NK-92 (cell line): ENCODE measurements around the gene METTL17.
"Not testable (repeated sequence)": the region's sequence is repeated elsewhere in the genome, so short reads cannot be mapped to it uniquely, and the experiment has no call there.

Source experiments
- DNase-seq: peaks from one replicate; lab custom pipeline; 2025; ENCODE audit not compliant: unreplicated experiment; lab: John Stamatoyannopoulos, UW

The METTL17 gene

DNA sequence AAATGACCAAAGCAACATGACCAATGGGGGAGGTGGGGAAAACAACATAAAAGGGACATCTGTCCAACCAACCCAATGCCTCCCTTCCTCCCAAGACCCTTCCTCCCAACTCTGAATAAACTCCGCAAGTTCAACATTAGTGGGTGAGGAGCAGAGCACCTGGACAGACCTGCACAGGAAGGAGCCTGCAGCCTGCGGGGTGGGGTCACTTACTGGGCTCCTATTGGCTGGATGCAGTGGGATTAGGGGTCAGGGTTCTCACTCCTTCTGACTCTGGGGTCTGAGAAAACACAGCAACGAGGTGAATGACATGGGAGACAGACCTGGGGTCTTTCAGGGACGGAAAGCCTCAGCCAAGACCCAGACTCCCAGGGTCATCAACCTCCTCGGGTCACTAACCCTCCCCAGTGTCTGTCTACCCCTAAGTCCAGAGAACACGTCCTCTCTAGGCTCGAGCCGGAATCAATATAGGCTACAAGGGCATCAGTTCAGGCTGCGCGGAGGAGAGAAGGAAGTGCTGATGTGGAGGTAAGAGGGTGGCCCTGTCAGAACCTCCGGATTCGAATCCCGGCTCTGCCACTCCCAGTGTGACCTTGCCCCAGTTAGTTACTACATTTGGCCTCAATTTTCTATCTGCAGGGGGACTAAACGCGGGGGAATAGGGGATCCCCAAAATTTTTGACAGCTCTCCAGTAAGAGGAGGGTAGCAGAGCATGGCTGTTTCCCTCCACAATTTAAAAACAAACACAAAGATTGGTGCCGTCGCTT, 34.2 kb downstream of the METTL17 start:
- no peak for DNase-seq

DNA sequence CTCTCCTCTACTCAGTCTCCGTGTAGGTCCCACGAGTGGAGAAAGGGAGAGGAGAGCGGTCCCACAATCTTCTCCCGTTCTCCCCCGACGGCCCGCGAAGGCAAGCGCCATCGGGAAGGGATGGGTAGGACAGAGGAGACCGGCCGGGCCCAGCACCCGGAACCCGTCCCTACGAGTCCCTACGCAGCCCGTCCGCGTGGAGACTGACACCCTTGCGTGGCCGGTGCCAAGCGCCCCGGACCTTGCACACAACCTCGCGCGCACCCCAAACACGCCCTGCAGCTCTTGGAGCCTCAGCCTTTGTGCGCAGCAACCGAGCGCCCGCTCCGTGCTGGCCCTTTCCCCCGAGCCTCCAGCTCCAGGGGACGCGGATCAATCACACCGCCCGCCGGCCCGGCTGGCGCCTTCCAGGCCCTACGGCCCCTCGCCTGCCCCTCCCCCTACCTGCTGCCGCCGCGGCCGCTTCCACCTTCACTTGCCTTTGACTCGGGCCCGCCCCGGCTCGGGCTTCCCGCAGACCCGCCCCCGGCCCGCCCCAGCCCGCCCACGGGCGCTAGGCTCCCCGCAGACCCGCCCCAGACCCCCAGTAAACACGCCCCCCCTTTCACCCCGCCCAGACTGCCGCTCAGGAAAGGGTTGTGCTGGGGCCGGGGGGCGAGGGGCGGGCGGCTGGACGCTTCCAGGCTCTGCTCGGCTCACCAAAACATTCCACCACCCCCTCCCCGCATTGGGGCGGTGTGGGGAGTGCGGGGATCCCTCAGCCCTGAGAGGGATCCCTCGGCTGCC, 35.0 kb downstream of the METTL17 start, which contains the start of gene NDRG2:
Gene NDRG2 (minus strand): TSS at position 477 of the 786 bp plus-strand sequence. CDS start 1,746 bp downstream, outside the sequence.
- no peak for DNase-seq

DNA sequence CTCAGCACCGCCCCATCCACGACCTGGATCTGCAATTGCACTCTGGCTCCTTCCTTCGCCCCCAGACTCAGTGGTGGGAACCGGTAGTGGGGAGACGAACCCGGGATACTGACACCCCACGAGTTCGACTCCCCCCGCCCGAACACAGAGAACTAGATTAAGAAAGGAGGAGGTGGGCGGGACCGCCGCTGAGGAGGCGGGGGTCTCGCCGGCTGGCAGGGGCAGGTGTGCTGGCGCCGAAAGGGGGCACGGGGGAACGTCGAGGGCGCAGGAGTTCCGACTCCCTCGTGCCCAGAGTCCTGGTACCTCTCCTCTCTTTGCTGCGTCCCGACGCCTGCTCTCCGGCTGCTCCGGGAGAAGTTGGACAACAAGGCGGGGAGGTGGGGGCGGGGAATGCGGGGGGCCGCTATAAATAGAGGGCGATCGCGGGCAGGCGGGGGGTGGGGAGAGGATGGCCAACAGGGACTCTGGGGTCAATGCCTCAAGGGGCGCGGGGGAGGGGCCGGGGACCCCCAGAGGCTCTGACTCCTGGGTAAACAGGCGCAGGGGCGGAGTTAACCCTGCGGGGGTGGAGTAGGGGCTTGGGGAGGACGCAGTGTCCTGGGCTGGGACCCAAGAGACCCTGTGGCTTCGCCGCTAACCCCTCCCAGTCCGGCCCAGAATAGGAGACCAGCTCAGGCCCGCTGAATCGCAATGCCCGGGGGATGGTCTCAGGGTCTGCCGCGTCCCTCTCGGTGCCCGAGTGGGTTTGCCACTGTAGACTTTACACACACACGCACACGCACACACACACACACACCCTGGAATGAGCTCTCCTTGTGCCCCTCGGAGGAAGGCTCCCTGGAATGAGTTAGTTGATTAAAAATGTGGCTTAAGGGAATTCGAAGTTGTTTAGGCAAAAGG, 35.8 kb downstream of the METTL17 start:
- no peak for DNase-seq

DNA sequence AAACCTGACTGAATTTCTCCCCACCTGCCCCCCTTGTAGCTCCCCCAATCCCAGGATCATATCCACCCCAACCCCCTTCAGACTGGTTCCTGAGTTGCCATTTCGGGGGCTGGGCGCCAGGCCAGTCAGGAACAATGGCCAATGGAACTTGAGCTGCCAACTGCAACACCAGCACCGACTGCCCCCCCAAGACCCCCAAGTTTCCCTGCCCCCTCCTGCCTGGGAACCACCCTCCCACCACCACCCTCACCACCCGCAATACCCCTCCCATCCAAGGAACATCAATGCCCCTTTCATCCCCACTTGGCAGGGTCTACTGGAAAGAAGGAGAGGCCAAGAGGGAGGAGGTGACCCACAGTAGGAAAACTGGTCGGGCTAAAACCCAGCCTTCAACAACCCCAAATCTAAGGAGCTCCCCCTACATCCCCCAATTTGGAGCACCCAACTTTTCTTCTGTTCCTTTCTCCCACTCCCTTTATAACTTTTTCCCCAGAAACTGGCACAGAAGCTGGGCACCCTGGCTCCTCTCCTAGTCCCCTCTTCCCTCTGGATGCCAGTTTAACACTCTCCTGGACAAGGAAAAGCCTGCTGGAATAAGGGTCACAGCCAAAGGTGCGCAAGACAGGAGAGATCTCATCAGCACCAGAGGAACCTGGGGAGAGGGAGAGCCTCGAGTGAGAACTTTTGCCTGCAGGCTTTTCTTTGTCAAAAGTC, 36.7 kb downstream of the METTL17 start:
- DNase-seq, result no peak

DNA sequence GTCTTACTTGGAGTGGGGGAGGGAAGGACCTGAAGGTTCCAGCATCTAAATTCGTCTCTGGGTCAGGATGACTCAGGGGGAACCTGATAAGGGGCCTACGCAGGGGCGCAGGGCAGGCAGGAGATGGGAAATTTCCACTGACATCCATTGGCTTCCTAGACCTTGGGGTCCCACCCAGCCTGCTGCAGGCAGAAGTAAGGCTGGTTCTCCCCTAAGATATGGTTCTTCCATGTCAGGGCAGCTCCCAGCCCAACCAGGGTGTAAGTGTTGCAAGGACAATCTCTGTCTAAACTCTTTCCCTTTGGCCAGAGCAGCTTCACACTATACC, 37.2 kb downstream of the METTL17 start:
- DNase-seq, result no peak

DNA sequence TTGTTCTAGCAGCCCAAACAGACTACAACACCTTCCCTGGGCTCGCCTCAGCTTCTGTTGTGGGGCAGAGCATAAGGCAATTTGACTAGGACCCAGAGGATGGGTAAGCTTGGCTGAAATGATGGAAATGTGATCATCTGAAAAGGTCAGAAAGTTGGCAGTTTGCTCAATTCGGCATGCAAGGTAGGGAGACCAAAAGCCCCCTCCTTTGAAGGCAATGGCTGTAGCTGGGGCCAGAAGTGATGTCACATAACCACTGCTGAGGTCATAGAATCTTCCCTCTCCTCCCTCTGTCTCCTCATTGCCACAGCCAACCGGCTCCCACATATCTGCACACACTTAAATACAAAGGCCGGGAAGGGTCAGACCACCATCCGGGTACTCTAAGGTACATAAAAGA, 40.1 kb downstream of the METTL17 start, which contains the start of gene TPPP2:
Gene TPPP2 (plus strand): TSS at position 301 of the 400 bp plus-strand sequence. CDS start 365 bp downstream, outside the sequence.
- no peak for DNase-seq

DNA sequence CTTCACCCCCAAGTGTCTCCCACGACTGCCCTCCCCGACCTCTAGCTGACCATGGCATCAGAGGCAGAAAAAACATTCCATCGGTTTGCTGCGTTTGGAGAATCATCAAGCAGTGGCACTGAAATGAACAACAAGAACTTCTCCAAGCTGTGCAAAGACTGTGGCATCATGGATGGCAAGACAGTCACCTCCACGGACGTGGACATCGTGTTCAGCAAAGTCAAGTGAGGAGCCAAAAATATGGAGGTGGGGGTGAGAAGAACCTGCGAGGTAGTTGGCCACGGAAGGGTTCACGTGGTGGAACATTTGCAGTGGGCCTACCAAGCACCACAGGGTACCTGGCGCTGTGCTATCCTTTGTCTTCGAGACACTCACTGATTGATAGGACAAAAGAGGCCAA, 40.8 kb downstream of the METTL17 start:
- DNase-seq, result no peak

DNA sequence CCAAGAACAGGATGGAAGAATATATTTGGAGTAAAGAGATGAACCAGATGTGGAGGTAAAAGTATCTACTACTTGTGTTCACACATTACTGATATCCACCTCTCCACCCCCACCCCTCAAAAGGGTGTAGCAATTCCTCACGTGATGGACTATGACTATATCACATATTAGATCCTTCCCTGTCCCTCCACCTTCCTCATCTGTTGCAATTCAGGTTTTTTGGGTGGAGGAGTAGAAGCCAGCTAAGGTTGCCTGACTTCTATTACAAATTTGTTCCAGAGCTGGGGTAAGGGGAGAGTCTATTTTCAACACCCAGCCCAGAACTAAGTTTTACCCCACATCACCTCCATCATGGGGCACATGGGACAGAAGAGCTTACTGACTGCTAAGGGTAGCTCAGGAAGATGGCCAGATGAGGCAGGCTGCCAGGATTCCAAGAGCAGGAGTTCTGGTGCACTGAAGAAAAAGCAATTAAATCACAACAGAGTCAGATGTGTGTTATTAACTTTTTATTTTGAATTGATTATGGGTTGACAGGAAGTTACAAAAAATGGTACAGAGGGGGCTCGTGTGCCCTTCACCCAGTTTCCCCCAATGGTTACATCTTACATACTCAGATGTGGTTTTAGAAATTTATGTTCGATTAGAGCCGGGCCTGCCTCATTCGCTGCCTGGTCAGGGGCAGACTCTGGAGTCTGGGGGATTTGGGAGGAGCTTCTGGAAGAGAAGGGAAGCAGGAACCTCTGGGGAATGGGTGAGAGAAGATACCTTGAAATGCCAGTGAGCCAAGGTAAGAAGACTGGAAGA, 42.7 kb downstream of the METTL17 start:
- no peak for DNase-seq

DNA sequence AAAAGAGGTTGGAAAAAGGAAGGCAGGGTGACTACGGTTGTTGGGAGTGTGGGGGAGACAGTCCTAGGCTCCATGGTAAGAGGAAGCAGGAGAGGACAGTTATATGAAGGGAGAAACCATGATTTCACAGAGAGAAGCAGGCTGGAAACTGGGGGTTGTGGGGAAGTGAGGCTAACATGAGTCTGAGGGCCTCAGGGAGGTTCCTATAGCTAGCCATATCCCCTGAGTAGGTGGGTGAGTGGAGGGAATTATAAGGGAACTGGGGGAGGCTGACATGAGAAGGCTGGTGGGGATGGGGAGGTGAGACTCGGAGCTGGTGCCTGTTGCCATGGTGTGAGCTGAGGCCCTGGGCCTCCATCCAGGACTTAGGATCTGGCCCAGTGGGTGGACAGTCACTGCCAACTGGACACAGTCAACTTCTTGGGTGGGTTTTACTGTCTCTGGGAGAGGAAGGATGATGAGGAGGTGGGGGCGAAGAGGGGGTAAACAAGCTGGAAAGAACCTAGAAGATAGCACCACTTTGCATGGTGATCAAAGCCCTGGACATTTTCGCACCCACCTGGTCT, 43.4 kb downstream of the METTL17 start:
- DNase-seq, result no peak

DNA sequence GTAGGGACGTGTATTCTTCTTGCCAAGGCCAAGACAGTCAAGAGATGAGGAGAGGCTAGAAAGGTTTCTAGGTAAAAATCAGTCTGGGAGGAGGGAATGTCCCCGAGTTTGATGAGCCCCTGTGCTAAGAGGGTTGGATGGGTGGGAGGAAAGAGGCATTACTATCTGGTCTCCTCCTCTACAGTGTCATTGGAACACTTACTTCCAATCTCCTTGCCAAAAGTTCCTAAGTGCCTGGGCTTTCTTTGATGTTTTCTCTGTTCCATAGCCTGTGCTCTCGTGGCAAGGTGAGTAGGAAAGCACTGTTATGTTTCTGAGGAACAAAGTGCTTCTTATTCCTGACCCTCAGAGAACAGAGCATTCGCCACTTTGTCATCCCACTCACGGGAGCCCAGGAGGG, 44.9 kb downstream of the METTL17 start, which contains the start of gene RNASE13:
Gene RNASE13 (minus strand): TSS at position 101 of the 400 bp plus-strand sequence. CDS start 519 bp downstream, outside the sequence.
- no peak for DNase-seq

DNA sequence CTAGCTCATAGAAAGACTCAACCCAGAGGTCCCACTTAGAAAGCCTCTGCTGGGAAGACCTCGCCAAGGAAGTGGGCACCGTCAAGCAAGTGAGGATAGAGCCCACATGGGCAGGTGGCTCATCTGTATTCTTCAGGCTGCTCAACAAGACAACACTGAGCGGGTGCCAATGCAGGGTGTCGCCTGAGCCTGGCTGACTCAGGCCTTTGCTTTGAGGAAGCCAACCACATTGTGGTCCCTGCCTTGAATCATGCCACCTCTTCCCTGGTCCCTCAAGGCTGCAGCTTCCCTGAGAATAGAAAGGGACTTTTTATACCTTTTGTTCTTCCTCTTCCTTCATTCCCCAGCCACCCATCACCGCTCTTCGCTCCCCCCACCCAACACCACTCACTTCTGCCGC, 47.0 kb downstream of the METTL17 start:
- DNase-seq, result no peak

DNA sequence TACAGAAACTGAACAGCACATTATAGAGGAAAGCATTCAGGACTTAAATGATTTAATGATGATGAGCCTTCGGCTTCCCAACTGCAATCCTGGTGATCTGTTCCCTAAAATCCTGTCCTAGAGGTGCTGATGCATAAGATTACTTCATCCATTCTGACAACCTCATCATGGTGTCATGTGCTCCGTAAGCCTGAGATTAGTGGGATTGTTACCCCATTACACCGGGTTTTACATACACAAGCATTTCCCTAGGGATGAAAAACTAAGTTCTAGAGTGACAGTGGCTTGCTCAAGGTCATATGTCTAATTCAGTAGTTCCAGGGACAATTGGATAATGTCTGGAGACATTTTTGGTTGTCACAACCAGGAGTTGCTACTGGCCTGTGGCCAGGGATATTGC, 47.4 kb downstream of the METTL17 start:
- no peak for DNase-seq

DNA sequence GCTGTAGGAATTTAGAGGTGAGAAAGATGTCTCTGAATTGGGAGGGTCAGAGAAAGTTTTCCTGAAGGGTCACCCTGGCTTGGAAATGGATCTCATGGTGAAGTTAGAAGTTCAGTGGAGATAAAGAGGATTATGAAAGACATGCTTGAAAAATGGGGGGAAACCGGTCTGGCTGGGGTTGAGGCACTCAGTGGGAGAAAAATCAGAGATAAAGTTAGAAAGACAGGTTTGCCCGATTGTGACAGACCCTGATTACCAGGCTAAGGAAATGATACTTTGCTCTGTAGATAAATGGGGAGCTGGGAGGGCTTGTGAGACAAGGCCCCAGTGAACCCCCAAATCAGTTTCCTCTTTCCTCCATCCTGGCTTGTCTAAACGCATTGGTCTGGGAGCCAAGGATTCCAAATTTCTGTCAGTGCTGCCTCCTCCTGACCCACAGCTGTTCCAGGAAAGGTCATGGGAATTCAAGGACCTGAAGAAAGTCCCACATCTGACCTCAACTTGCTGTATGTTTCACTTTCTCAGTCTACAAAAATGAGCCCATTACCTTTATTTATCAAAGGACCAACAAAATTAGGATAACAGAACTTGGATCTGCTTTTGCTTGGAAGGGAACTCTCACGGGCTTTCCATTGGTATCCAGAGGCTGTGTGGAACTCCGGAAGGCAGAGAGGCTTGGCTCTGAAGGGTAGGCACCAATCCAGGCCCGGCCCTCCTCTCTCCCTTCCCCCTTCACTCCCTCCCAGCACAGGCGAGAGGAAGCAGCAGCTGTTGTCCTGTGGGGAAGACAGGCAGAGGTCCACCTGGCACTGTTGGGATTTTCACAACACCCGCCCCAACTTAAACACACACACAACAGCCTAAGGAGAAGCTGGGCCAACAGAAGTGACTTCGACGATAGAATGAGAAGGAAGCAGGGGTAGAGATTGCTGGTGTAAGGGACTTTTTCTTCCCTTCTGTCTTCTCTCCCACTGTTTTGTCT, 49.0 kb downstream of the METTL17 start:
- DNase-seq, result no peak

DNA sequence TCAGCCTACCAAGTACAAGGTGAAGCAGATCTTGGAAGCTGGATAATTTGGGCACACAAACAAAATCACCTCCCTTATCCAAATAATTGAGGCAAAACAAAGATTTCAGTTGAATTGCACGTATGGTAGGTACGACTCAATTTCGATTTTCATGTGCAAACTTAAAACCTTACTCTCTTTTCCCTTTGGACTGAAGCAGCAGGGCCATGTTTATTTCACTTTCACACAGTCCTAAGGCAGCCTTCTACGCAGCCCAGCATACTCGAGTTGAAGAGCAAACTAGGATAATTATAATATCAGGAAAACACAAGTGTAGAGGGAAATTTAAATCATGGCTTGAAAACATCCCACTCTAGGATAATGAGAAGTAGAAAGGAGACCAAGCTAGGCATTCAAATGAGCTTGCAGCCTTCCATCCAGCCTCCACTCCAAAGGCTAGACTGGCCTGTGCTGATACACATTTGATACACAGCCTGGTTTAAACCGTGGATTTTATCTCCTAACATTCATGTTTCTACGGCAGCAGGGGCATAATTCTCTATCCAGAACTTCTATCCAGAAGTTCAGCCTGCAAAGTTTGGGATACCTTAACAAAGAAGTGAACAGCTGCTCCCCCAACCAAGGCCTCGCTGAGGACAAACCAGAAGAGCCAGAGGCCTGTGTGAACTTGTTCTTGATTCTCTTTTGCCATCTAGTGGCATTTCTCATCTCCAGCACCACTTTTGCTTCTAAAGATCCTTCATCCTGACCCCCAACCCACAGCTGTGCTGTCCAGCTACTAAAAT, 50.0 kb downstream of the METTL17 start:
- DNase-seq, result no peak

DNA sequence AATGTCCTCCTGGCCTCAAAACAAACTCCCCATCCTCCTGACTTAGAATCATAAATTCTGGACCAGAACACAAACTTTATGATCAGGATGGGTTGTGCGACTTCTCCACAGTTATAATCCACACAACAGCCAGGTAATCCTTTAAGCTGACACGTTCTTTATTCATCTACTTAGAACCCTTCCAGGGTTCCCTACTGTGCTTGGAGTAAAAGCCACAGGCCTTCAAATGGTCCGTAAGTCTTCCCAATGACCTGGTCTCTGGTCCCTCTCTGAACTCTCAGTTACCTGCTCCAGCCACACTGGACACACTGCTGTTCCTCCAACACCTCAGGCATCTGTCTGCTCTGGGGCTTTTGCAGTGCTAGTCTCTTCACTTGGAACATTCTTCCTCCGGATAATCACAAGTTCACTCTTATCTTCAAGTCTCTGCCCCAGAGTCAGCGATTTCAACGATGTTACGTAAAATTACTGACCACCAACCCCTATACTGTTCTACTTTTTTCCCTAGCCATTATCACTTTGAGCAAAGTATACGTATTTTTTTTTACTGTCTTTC, 50.7 kb downstream of the METTL17 start:
- no peak for DNase-seq

DNA sequence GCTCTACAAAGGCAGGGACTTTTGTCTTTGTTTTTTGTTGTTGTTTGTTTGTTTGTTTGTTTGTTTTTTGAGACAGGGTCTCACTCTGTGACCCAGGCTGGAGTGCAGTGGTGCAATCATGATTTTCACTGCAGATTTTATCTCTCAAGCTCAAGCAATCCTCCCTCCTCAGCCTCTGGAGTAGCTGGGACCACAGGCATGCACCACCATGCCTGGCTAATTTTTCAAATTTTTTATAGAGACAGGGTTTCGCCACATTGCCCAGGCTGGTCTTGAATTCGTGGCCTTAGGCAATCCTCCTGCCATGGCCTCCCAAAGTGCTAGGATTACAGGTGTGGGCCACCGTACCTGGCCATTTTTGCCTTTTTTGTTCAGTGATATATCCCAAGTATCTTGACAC, 51.2 kb downstream of the METTL17 start:
- DNase-seq, result not testable (repeated sequence)
